Activated T-cell treated with anti-CD3 and anti-CD28 coated beads, Interleukin-2, amount 50 U/mL, for 4 hours (primary cell): ENCODE results near the gene CSNK2A2. TPM values are rescaled to one million over a fixed set of nuclear protein-coding genes. Genes with fewer than 3 reads are reported as not detected.

Experiments
- ATAC-seq, 2 donors: fragments of 200-7000 bp; cut with Tn5 transposase; one replicate each; pipeline ENCODE4 v1.10.0; 2021
- DNase-seq: peaks from one replicate; pipeline ENCODE4 v3.0.0-alpha.2; 2020
- H3K27me3 Mint-ChIP-seq: one replicate; pipeline ENCODE4 v1.8.0; 2021; ENCODE audit warnings: low read depth, mixed read lengths
- H3K36me3 Mint-ChIP-seq: one replicate; pipeline ENCODE4 v1.8.0; 2022; ENCODE audit warnings: mixed read lengths; ENCODE audit not compliant: insufficient read depth
- H3K4me1 Mint-ChIP-seq: one replicate; pipeline ENCODE4 v1.8.0; 2021; ENCODE audit warnings: low read depth, mixed read lengths
- H3K4me3 Mint-ChIP-seq: one replicate; pipeline ENCODE4 v1.8.0; 2021; ENCODE audit warnings: mild to moderate bottlenecking, moderate library complexity, mixed read lengths
- H3K9me3 Mint-ChIP-seq: one replicate; pipeline ENCODE4 v1.8.0; 2021; ENCODE audit warnings: mixed read lengths
- total RNA-seq, 3 donors: library from RNA; stranded (reverse); gene quantifications; one replicate each; pipeline ENCODE4 v1.2.1, GENCODE V29; 2021

CSNK2A2 gene
- total RNA-seq, 3 donors from 2014 or later = 94.9 to 100 (median 95.2) TPM

DNA sequence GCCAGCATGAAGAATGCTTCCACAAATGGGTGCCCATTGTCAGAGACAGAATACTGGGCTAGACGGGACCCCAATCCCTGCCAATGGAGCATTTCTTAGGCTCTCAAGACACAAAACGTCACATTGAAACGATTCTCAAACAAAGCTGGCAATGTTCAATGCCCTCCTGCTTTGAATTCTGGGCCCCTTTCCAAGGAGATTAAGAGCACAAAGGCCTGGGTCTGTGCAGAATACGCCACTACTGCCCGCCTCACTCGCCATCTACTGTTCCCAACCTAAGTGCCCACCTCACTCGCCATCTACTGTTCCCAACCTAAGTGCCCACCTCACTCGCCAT, 78.4 kb downstream of the CSNK2A2 start:
- H3K4me3 Mint-ChIP-seq = no peak overlapping the region
- H3K27me3 Mint-ChIP-seq = no peaks in the 10 kb centered on the region
- H3K36me3 Mint-ChIP-seq = peaks cover 15% of the 10 kb centered on the region
- peaks cover 38% of the 10 kb centered on the region for H3K4me1 Mint-ChIP-seq
- no peaks in the 10 kb centered on the region for H3K9me3 Mint-ChIP-seq
- DNase-seq (no peak), ATAC-seq (no peak)

DNA sequence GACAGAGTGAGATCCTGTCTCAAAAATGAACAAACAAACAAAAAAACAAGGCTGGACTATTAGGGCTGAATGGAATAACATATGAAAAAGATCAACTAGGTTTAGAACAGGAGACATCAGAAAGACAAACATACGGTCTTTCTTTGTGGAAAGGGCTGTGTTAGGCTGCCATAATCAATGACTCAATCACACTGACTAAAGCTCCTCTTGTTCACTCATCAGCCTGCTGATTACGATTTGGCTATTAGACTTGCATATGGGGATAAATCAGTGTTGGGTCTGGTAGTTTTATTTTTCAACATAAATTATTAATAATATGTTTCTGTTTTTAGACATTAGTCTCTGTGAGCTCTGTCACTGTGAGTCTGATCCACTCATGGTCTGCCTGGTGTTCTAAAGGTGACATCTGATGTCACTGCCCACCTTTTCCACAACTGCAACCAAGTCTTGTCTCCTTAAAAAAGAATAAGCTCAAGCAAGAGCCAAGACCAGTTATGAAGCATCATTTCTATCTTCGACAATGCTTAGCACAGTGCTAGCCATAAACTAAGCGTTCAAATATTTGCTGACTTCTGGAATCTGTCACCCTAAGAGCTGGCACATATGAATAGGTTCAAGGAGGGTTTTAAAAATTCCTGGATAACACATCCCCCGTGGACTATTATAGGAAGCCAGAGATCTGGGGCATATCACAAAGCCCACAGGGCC, 79.0 kb downstream of the CSNK2A2 start:
- peaks cover 33% of the 10 kb centered on the region for H3K4me1 Mint-ChIP-seq
- no peak for DNase-seq

DNA sequence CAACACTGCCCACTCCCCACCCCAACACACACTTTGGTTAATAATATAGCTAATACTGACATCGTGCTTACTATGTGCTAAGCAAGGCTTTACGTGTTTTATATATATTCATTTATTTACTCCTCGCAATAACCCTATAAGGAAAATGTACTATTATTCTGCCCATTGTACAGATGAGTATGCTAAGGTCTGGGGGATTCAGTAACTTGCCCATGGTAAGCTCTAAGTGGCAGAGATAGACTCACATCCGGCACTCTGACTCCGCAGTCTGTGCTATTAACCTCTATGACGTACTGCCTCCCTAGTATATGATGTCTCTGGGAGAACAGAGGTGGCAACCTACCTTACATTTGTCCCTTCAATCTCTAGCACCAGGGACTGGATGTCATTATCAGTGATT, 81.4 kb downstream of the CSNK2A2 start:
- no peaks in the 10 kb centered on the region for H3K9me3 Mint-ChIP-seq
- H3K4me1 Mint-ChIP-seq = peaks cover 20% of the 10 kb centered on the region
- H3K36me3 Mint-ChIP-seq = peaks cover 32% of the 10 kb centered on the region
- ATAC-seq (no peak), DNase-seq (no peak)
- no peaks in the 10 kb centered on the region for H3K27me3 Mint-ChIP-seq
- H3K4me3 Mint-ChIP-seq = no peak overlapping the region

More for the DNA sequence above, 79.0 kb downstream of the CSNK2A2 start:
- ATAC-seq = no peak
- H3K27me3 Mint-ChIP-seq = no peaks in the 10 kb centered on the region
- H3K4me3 Mint-ChIP-seq = no peak overlapping the region
- no peaks in the 10 kb centered on the region for H3K9me3 Mint-ChIP-seq
- H3K36me3 Mint-ChIP-seq = peaks cover 16% of the 10 kb centered on the region

DNA sequence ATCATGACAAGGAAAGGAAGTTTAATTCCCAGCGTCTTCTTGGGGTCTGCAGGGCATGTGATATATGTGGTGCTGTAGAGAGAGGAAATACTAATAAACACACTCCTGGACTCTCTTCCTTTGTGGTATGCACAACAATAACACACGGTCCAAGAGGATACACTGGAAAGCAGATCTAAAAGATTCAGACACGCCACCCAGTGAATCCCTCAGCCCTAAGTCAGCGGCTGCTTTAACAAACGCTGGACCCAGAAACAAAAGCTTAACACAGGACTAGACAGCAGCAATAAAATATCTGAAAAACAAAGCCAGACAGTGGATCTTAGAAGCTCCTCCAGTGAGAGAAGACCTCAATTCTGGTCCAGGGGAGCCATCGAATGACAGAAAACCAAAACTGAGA, 81.8 kb downstream of the CSNK2A2 start:
- DNase-seq (no peak), ATAC-seq (no peak)
- Mint-ChIP-seq H3K4me1 (peaks cover 18% of the 10 kb centered on the region), H3K36me3 (peaks cover 32% of the 10 kb centered on the region), H3K27me3 (no peaks in the 10 kb centered on the region), H3K4me3 (no peak overlapping the region), H3K9me3 (no peaks in the 10 kb centered on the region)

DNA sequence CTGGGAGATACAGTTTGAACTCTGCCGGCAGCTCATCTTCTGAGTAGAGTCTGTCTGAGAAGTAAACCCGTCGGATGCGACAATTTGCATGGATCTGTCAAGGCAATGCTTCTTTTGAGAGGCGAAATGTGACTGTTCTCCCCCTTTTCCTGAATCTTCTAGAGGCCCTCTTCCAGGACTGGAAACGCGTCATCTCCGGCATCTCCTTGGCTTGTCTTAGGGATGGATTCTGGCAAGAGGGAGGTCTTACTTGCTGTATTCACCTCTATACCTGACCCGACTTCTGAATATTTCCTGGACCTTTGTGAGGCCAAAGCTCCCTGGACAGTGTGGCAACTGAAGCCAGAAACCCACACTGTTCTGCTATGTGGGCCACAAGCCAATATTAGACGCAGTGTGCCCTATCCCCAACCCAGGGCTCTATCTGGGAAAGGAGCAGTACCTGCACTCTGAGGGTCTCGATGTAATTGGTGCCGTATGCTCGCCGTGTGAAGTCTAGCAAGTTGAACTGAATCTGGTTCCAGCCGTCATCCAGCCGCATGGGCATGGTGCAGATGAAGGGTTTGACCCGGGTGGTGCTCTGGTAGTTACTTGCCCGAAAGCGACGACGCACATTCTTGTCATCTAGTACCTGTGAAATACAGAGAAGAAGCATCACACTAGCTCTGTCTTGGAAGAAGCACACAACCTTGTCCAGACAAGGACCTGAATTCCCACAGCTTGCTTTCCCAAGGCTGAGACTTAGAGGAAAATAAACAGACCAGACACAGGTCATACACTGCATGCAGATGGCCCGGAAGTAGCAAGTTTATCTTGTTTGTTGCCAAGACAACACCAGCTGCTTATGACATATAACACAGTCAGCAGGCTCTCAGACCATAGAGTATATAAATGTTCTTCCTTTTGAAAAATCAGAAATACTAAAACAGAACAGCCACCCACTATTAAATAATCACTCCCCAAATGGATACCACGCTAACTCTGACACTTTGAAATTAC, 82.8 kb downstream of the CSNK2A2 start:
- DNase-seq (no peak), ATAC-seq (no peak)
- Mint-ChIP-seq H3K36me3 (peaks cover 32% of the 10 kb centered on the region), H3K4me3 (no peak overlapping the region), H3K4me1 (peaks cover 8% of the 10 kb centered on the region), H3K27me3 (no peaks in the 10 kb centered on the region), H3K9me3 (no peaks in the 10 kb centered on the region)

DNA sequence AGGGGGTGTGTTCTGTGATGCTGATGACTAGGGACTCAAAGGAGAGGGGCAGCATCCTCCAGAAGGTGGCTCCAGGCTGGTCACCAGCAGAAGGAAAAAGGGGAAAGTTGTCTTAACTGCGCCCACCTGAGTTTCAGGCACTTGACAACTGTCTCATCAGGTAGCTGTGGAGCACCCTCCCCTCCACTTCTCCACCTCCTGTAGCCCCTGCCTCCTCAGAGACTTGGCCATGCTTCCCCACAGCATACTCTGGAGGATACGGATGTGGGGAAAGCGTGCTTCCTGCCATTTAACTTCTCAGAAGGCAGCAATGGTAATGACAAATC, 86.6 kb downstream of the CSNK2A2 start:
- H3K27me3 Mint-ChIP-seq = no peaks in the 10 kb centered on the region
- no peak overlapping the region for H3K4me3 Mint-ChIP-seq
- H3K4me1 Mint-ChIP-seq = no peaks in the 10 kb centered on the region
- H3K36me3 Mint-ChIP-seq = peaks cover 27% of the 10 kb centered on the region
- DNase-seq (no peak), ATAC-seq (no peak)
- no peaks in the 10 kb centered on the region for H3K9me3 Mint-ChIP-seq

DNA sequence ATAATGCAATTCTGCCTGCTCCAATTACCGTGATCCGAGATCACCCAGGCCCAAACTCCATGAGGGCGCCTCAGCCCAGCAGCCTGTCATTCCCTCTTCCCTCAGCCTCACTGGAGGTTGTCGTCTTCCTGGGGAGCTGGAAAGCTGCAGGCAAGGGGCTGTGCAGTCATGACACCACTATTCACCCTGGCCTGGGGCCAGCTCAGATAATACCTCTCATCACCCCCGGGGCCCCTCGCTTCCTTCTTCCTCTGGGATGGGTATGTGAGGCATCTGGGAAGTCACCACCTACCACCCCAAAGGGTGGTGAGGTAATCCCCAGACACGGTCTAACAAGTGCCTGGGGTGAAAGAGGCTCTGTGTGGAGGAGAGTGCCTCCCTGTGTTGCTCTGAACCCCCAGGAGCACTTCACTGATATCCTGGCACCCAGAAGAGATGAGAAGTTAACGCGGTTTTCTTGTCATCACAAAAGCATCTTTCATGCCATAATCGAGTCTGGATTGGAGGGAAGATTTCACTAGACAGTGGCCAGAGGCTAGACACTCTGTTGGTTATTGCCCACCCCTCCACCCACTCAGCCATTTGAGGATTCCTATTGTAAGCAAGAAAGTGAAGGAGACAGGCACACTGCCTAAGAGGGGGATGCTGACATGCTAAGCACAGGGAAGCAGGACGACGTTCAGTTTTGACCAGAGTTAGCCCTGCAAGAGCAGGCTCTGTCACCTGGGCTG, 87.2 kb downstream of the CSNK2A2 start:
- DNase-seq (no peak), ATAC-seq (no peak)
- Mint-ChIP-seq H3K9me3 (no peaks in the 10 kb centered on the region), H3K4me1 (no peaks in the 10 kb centered on the region), H3K27me3 (no peaks in the 10 kb centered on the region), H3K4me3 (no peak overlapping the region), H3K36me3 (peaks cover 26% of the 10 kb centered on the region)

DNA sequence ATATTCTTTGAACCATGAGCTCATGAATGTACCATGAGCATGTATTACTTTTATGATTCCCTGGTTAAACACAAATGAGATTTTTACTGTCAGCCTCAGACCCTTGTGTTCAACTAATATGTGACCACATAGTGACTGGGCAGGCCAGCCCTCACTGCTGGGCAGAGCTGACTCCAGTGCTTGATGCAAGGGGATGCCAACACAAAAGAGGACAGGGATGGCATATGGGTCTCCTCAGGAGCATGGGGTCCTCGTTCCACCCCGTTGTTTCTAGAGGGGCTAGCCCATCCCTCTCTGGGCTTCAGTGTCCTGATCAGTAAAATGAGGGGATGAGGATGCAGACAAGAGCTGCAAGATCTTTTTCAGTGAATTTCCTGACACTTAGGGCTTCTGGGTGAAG, 88.0 kb downstream of the CSNK2A2 start:
- peaks cover 19% of the 10 kb centered on the region for H3K36me3 Mint-ChIP-seq
- no peaks in the 10 kb centered on the region for H3K4me1 Mint-ChIP-seq
- ATAC-seq (no peak), DNase-seq (no peak)
- no peaks in the 10 kb centered on the region for H3K9me3 Mint-ChIP-seq
- H3K4me3 Mint-ChIP-seq = no peak overlapping the region
- H3K27me3 Mint-ChIP-seq = no peaks in the 10 kb centered on the region

DNA sequence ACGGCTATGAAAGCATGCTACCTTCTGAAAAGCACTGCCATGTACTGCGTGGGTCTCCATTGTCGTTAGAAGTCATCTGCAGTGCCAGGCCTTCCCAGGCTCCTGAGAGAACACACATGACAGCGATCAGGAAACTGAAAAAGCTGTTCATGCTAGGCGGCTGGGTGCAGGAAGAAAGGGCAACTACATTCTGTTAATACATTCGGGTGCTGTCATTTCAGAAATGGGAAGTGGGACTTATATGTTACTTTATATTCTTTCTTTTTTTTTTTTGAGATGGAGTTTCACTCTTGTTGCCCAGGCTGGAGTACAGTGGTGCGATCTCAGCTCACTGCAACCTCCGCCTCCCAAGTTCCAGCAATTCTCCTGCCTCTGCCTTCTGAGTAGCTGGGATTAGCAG, 88.6 kb downstream of the CSNK2A2 start:
- Mint-ChIP-seq H3K4me3 (no peak overlapping the region), H3K27me3 (no peaks in the 10 kb centered on the region), H3K4me1 (no peaks in the 10 kb centered on the region), H3K9me3 (no peaks in the 10 kb centered on the region), H3K36me3 (peaks cover 16% of the 10 kb centered on the region)
- DNase-seq (no peak), ATAC-seq (no peak)

Other genes with a start within 250 kb of the CSNK2A2 start
- gene CNGB1, start 227.0 kb downstream of the CSNK2A2 start, total RNA-seq = not detected
- 1 to 10 TPM; 8.1 to 9.0 (median 8.3) TPM for gene ZNF319, start 197.4 kb downstream of the CSNK2A2 start, total RNA-seq
- gene USB1, start 196.7 kb downstream of the CSNK2A2 start, total RNA-seq = 10 to 100 TPM; 75.0 to 78.8 (median 75.7) TPM
- gene MMP15, start 172.4 kb downstream of the CSNK2A2 start, total RNA-seq = 1 to 10 TPM in 1 of 3 donors, under 1 TPM in 2; 0.76 to 1.0 (median 0.95) TPM
- 10 to 100 TPM; 60.6 to 77.5 (median 65.3) TPM for gene CFAP20, start 68.7 kb downstream of the CSNK2A2 start, total RNA-seq
- not detected for gene PRSS54, start 96.9 kb upstream of the CSNK2A2 start, total RNA-seq
- 10 to 100 TPM; 20.7 to 23.2 (median 22.1) TPM for gene GINS3, start 194.4 kb upstream of the CSNK2A2 start, total RNA-seq